Stimulated activated naive B cell treated with anti-CD40 and anti-IgM and Interleukin-4, amounts not matched to agents 10 μg/mL and 1 μg/mL and 100 μg/mL, for 72 hours (primary cell): Measurements from ENCODE around the gene TEKT5.
A peak's percentile ranks its signal among the peaks of the same experiment; 100 is the strongest.

Source experiments
- ATAC-seq, 2 donors: fragments of 150-1000 bp; cut with Tn5 transposase; replicated peaks; 2 replicates each; pipeline ENCODE4 v1.10.0; 2021; ENCODE audit warnings: moderate library complexity in 1 of 2
- DNase-seq: peaks from one replicate; pipeline ENCODE4 v3.0.0; 2021
- H3K27ac Mint-ChIP-seq: one replicate; pipeline ENCODE4 v1.8.0; 2022; ENCODE audit warnings: mild to moderate bottlenecking, mixed read lengths
- H3K27me3 Mint-ChIP-seq, 2 donors: one replicate each; pipeline ENCODE4 v1.8.0; 2022; ENCODE audit warnings: mixed read lengths in 2 of 2
- H3K36me3 Mint-ChIP-seq, 2 donors: one replicate each; pipeline ENCODE4 v1.8.0; 2022; ENCODE audit warnings: mixed read lengths in 2 of 2, mild to moderate bottlenecking in 1 of 2
- H3K4me1 Mint-ChIP-seq, 2 donors: one replicate each; pipeline ENCODE4 v1.8.0; 2022; ENCODE audit warnings: mixed read lengths in 2 of 2, mild to moderate bottlenecking in 1 of 2
- H3K4me3 Mint-ChIP-seq, 2 donors: one replicate each; pipeline ENCODE4 v1.8.0; 2022; ENCODE audit warnings: mild to moderate bottlenecking in 2 of 2, mixed read lengths in 2 of 2, moderate library complexity in 1 of 2
- H3K9me3 Mint-ChIP-seq, 2 donors: one replicate each; pipeline ENCODE4 v1.8.0; 2022; ENCODE audit warnings: mixed read lengths in 2 of 2, mild to moderate bottlenecking in 1 of 2

Gene TEKT5

DNA sequence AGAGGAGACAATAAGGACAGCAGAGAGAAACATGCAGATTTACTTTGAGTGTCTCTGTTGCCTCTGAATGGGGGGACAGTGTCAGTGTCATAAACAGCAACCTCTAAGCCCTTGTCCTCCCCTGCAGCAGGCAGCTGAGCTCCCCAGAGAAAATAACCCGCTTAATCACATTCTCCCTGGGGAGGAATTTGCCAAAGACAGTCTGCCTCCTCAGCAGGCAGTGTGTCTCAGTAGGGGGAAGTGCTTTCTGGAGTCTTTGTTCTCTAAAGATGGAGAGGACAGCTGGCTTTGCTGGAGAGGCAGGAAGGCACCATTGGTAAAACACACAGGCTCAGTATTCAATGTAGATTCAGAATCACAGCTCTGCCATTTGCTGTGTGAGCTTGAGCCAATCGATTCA lies 16.1 kb downstream of the TEKT5 start:
- Mint-ChIP-seq H3K4me3 (no peak overlapping the region), H3K36me3 (no peaks in the 10 kb centered on the region), H3K9me3 (no peaks in the 10 kb centered on the region), H3K4me1 (peaks cover 3 to 19% of the 10 kb centered on the region in 2 donors), H3K27me3 (peaks cover 13 to 22% of the 10 kb centered on the region in 2 donors), H3K27ac (no peak overlapping the region)
- peak; percentile 49 to 54 for ATAC-seq
- no peak for DNase-seq

DNA sequence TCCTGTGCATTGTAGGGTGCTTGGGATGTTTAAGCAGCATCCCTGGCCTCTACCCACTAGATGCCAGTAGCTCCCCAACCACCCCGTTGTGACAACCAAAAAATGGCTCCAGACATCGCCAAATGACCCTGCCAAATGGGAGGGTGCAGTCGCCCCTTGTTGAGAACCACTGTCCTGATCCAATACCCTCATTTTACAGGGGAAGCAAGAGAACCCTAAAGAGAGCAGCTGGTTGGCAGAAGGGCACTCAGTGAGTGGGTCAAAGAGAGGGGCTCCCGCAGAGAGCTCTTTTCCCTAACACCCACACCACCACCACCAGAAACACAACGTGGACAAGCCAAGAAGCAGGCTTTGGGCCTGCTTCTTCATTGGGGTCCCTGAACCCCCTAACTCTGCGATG lies 18.4 kb downstream of the TEKT5 start:
- Mint-ChIP-seq H3K4me1 (peaks cover 9 to 26% of the 10 kb centered on the region in 2 donors), H3K27ac (no peak overlapping the region), H3K9me3 (peaks cover 6 to 7% of the 10 kb centered on the region in 2 donors), H3K27me3 (peaks cover 7 to 12% of the 10 kb centered on the region in 2 donors), H3K36me3 (peaks cover 2 to 11% of the 10 kb centered on the region in 2 donors), H3K4me3 (no peak overlapping the region)
- ATAC-seq (no peak), DNase-seq (no peak)

DNA sequence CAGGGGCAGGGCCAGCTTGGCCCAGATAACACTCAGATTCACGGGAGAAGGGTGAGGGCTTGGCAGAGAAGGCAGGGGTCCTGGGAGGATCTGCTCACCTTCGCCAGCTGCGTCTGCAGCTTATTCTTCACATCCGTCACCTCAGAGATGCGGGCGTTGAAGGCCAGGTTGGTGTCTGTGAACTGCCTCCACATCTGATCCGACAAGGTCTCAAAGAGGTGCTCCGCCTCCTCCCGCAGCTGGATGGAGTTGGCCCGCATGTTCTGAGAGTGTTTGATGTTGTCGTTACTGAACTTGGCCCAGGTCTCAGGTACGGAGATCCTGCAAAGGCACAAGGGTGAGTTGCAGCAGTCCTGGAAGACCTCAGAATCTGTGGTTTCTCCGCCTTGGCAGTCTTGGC lies 18.9 kb downstream of the TEKT5 start:
- DNase-seq = no peak
- no peak overlapping the region for H3K4me3 Mint-ChIP-seq
- peaks cover 4 to 14% of the 10 kb centered on the region in 2 donors for H3K36me3 Mint-ChIP-seq
- H3K4me1 Mint-ChIP-seq = peaks cover 10 to 29% of the 10 kb centered on the region in 2 donors
- H3K9me3 Mint-ChIP-seq = peaks cover 9 to 11% of the 10 kb centered on the region in 2 donors
- ATAC-seq = no peak
- no peak overlapping the region for H3K27ac Mint-ChIP-seq
- peaks cover 6 to 10% of the 10 kb centered on the region in 2 donors for H3K27me3 Mint-ChIP-seq

DNA sequence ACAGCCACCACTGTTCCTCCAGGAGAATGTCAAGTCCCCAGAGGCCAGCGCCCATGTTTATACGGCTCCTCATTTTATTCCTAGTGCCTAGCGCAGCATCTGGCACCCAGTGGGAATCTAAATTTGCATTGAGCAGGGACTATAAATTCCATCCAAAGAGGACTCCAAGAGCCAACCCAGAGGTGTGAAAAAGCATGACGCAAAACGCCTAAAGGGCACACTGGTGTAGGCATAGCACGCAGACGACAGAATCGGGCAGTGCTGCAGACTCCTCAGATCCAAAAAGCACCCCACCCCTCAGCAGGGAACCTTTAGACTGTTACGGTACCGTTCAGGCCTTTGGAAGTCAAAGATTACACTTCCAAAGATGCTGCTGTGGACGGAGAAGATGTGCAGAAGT lies 19.5 kb downstream of the TEKT5 start:
- H3K9me3 Mint-ChIP-seq = peaks cover 9 to 11% of the 10 kb centered on the region in 2 donors
- DNase-seq (no peak), ATAC-seq (no peak)
- H3K27me3 Mint-ChIP-seq = peaks cover 6 to 10% of the 10 kb centered on the region in 2 donors
- H3K4me1 Mint-ChIP-seq = peaks cover 10 to 29% of the 10 kb centered on the region in 2 donors
- H3K36me3 Mint-ChIP-seq = peaks cover 4 to 14% of the 10 kb centered on the region in 2 donors
- no peak overlapping the region for H3K27ac Mint-ChIP-seq
- H3K4me3 Mint-ChIP-seq = no peak overlapping the region

DNA sequence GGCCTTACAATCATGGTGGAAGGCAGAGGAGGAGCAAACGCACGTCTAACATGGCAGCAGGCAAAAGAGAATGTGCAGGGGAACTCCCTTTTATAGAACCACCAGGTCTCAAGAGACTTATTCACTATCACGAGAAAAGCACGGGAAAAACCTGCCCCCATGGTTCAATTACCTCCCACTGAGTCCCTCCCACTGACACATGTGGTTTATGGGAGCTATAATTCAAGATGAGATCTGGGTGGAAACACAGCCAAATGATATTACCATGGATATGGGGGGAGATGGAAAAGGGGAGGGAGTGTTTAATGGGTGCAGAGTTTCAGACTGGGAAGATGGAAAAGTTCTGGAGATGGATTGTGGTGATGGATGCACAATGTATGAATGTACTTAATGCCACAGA lies 23.0 kb downstream of the TEKT5 start:
- peaks cover 15 to 23% of the 10 kb centered on the region in 2 donors for H3K4me1 Mint-ChIP-seq
- H3K27ac Mint-ChIP-seq = no peak overlapping the region
- ATAC-seq (no peak), DNase-seq (no peak)
- peaks cover 6 to 7% of the 10 kb centered on the region in 2 donors for H3K27me3 Mint-ChIP-seq
- peaks cover 9 to 11% of the 10 kb centered on the region in 2 donors for H3K9me3 Mint-ChIP-seq
- H3K36me3 Mint-ChIP-seq = peaks cover 4 to 14% of the 10 kb centered on the region in 2 donors
- H3K4me3 Mint-ChIP-seq = no peak overlapping the region

DNA sequence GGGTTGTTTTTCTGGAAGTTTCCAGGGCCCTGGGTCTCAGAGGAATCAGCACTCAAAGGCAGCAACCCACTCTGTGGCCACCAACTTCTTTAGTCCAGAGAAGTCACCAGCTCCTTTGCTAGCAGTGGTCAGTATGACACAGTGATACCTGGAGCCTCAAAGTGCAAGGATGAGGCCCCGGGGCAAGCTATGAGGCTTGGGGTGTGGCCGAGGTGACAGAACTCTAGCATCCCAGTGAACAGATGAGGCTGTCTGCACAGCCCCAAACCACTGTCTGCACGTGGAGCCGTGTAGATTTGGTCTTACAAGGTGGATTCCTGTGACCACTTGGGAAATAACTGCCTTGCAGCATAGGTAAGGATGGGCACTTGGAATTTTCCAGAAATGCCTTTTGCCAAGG lies 24.9 kb downstream of the TEKT5 start:
- Mint-ChIP-seq H3K4me3 (no peak overlapping the region), H3K27me3 (peaks cover 4 to 11% of the 10 kb centered on the region in 2 donors), H3K36me3 (peaks cover 4 to 14% of the 10 kb centered on the region in 2 donors), H3K4me1 (peaks cover 17 to 24% of the 10 kb centered on the region in 2 donors), H3K9me3 (peaks cover 9 to 11% of the 10 kb centered on the region in 2 donors), H3K27ac (no peak overlapping the region)
- ATAC-seq = no peak
- DNase-seq = no peak

DNA sequence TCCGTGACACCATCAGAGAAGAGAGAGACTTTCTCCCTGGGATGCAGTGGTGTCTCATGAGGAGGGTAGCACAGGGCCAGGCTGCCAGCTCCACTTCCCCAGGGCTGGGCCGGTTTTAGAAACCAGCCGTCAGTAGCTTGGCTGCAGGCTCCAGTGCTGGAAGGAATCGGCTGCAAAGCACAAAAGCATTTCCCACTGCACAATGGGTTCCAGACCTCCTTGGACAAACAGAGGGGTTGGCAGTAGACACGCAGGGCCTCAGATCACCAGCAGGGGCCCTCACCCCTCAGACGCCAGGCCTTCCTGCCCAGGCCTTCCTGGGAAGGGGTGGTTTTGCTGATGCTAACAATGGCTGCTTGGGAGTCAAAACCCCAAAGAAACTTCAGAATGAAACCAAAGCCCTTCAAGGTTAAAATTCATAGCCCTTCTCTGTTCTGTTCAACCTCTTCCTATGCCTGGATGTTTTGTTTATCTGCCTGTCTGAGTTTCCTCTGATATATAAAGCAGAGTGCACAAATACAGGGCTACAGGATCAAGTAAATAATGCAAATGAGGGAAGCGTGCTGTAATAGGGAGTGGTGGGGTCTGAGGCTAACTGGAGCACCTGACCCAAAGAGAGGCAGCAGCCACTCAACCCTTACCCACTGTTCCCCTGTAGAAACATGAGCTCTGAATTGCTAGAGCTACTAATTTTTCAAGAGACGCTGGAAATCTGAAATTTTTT lies 26.2 kb downstream of the TEKT5 start:
- Mint-ChIP-seq H3K4me3 (no peak overlapping the region), H3K4me1 (peaks cover 18 to 27% of the 10 kb centered on the region in 2 donors), H3K27ac (no peak overlapping the region), H3K9me3 (peaks cover 9 to 11% of the 10 kb centered on the region in 2 donors), H3K36me3 (peaks cover 4 to 14% of the 10 kb centered on the region in 2 donors), H3K27me3 (peaks cover 4% of the 10 kb centered on the region in 2 donors)
- DNase-seq = no peak
- peak; percentile 65 to 68 for ATAC-seq

DNA sequence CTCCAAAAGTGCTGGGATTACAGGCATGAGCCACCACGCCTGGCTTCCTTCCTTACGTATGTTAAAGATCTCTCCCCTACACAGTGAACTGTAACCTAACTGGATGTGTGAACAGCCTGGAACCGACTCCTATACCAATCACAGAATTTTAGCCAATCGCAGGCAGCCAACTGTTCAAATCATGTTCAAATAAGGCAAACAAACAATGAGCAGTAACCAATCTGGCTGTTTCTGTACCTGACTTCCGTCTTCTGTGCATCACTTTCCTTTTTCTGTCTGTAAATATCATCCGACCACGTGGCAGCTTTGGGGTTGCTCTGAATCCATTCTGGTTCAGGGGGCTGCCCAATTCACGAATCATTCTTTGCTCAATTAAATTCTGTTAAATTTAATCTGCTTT lies 27.5 kb downstream of the TEKT5 start:
- no peak for ATAC-seq
- Mint-ChIP-seq H3K4me1 (peaks cover 18 to 27% of the 10 kb centered on the region in 2 donors), H3K36me3 (peaks cover 4 to 13% of the 10 kb centered on the region in 2 donors), H3K27me3 (peaks cover 8 to 9% of the 10 kb centered on the region in 2 donors), H3K4me3 (no peak overlapping the region), H3K9me3 (peaks cover 9 to 11% of the 10 kb centered on the region in 2 donors), H3K27ac (no peak overlapping the region)
- DNase-seq = no peak

DNA sequence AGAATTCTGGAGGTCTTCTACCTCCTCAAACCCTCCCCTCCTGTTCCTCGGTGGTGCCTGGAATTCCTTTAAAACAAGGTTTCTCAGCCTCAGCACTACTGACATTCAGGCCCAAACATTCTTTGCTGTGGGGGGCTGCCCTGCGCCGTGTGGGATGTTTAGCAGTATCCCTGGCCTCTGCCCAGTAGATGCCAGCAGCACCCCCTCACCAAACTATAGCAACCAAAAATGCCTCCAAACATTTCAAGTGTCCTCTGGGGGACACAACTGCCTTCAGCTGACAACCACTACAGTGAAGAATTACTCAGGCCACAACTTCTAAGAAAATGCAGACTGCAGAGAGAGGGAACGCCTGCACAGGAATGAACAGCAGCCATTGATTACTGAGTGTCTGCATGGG lies 28.4 kb downstream of the TEKT5 start:
- Mint-ChIP-seq H3K27ac (no peak overlapping the region), H3K4me1 (peaks cover 12 to 20% of the 10 kb centered on the region in 2 donors), H3K9me3 (peaks cover 3% of the 10 kb centered on the region in 2 donors), H3K27me3 (peaks cover 8 to 9% of the 10 kb centered on the region in 2 donors), H3K36me3 (peaks cover 2 to 3% of the 10 kb centered on the region in 2 donors), H3K4me3 (no peak overlapping the region)
- ATAC-seq = no peak
- no peak for DNase-seq

DNA sequence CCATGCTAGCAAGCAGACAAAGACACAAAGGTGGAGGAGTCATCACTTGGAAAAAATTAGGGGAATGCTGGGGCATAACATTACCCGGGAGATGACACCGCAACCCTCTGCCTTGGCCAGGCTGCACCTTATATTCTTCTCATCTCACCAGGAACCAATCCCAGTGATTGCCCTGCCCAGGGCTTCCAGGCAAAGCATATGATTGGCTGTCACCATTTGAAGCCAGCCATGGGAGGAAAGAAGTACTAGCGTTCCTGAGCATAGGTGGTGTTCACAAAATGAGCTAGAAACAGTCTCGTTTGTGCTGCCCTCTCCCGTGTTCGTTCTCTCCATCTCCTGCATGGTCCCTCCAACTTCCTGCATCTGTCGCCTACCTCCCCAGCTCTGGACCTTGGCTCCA lies 29.6 kb downstream of the TEKT5 start:
- no peak for DNase-seq
- ATAC-seq = no peak
- no peaks in the 10 kb centered on the region for H3K36me3 Mint-ChIP-seq
- H3K4me3 Mint-ChIP-seq = no peak overlapping the region
- H3K9me3 Mint-ChIP-seq = no peaks in the 10 kb centered on the region
- no peak overlapping the region for H3K27ac Mint-ChIP-seq
- peaks cover 11 to 17% of the 10 kb centered on the region in 2 donors for H3K4me1 Mint-ChIP-seq
- peaks cover 8 to 9% of the 10 kb centered on the region in 2 donors for H3K27me3 Mint-ChIP-seq

DNA sequence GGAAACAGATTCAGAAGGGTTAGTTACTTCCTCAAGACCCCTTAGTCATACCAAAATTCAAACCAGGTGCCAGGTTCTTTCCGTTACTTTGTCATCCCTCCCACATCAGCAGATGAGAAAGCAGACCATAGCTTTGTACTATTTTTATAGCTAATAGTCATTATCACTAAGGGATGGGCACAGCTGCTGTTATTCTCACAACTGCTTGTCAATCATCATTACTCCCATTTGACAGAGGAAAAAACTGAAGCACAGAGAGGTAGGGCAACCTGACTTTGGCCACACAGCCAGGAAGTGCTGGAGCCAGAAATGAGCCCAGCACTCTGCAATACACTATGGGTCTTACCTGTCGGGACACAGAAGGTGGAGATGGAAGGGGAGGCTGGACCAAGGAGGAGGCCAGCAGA lies 30.0 kb downstream of the TEKT5 start:
- no peak overlapping the region for H3K4me3 Mint-ChIP-seq
- H3K9me3 Mint-ChIP-seq = no peaks in the 10 kb centered on the region
- H3K27ac Mint-ChIP-seq = no peak overlapping the region
- peak; percentile 46 to 77 for ATAC-seq
- H3K27me3 Mint-ChIP-seq = peaks cover 8 to 9% of the 10 kb centered on the region in 2 donors
- no peak for DNase-seq
- H3K36me3 Mint-ChIP-seq = no peaks in the 10 kb centered on the region
- H3K4me1 Mint-ChIP-seq = peaks cover 10 to 13% of the 10 kb centered on the region in 2 donors

DNA sequence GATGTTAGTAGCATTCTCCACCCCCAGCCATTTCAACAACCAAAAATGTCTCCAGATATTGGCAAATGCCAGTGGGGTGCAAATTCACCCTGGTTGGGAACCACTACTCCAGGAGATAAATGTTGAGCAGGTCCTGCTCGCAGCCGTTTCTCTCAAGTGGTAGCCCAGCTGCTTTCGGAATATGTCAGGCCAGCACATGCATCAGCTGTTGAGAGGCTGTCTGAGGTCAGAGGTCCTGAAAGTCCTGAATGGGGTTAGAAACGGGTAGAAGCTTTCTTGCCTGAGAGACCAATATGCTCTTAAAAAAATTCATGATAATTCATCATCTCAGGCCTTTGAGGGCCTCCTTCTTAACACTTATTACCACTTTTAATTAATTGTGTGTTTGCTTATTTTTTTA lies 31.0 kb downstream of the TEKT5 start:
- DNase-seq (no peak), ATAC-seq (no peak)
- Mint-ChIP-seq H3K36me3 (no peaks in the 10 kb centered on the region), H3K4me1 (peaks cover 10 to 11% of the 10 kb centered on the region in 2 donors), H3K27me3 (peaks cover 8 to 9% of the 10 kb centered on the region in 2 donors), H3K9me3 (no peaks in the 10 kb centered on the region), H3K4me3 (no peak overlapping the region), H3K27ac (no peak overlapping the region)

DNA sequence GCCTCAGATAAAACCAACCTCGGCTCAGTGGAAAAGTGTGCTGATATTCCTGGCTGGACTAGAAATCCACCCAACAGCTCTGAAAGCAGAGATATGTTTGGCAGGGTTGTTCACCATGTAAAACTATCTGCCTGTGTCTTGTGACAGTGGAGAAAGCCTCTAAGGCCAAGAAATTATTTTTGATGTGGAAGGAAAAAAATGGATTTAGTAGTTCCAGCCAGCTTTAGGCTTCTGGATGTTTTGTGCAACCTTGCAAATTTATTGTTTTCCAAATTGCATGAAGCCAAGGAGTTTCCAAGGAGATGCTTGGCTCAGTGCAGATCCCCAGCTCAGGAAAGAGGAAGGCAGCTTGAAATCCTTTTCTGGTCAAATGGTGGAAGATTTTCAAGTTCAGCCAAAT lies 31.6 kb downstream of the TEKT5 start:
- H3K27ac Mint-ChIP-seq = no peak overlapping the region

DNA sequence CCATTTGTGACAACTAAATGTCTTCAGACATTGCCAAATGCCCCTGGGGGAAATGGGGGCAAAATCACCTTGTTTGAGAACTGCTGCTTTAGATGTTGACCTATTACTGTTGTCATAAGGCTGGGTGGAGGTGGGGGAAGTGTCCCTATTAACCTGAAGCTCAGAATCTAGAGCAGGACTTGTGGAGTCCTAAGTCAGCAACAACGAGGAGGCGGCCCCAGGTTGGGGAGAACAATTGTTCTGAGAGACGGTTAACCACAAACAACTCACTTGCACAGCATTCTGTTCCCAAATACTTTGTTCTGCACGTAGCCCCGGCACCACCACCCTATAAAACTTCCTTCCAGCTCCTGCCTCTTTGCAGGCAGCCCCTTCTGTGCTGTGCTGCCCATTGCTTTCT lies 32.5 kb downstream of the TEKT5 start:
- Mint-ChIP-seq H3K4me1 (peaks cover 5 to 8% of the 10 kb centered on the region in 2 donors), H3K4me3 (no peak overlapping the region), H3K27ac (no peak overlapping the region), H3K9me3 (no peaks in the 10 kb centered on the region), H3K27me3 (peaks cover 8 to 9% of the 10 kb centered on the region in 2 donors), H3K36me3 (no peaks in the 10 kb centered on the region)
- no peak for DNase-seq
- no peak for ATAC-seq

More for the DNA sequence above, 31.6 kb downstream of the TEKT5 start:
- ATAC-seq (no peak), DNase-seq (no peak)
- H3K4me3 Mint-ChIP-seq = no peak overlapping the region
- peaks cover 5 to 8% of the 10 kb centered on the region in 2 donors for H3K4me1 Mint-ChIP-seq
- no peaks in the 10 kb centered on the region for H3K36me3 Mint-ChIP-seq
- peaks cover 8 to 9% of the 10 kb centered on the region in 2 donors for H3K27me3 Mint-ChIP-seq
- H3K9me3 Mint-ChIP-seq = no peaks in the 10 kb centered on the region

DNA sequence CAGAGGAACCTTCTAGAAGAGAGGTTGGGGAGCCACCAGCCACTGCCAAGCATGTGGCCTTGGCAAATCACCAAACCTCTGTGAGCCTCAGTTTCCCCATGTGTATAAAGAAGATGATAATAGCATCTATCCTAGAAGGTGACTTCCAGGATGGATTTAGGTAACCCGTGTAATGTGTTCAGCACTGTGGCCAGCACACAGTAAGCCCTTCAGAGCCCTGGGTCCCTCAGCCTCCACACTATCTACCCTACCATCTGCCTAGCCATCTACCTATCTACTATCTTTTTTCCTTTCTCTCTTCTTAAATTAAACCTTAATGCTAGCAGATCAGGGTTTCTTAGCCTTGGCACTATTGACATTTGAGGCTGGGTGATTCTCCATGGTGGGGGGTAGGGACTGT lies 33.0 kb downstream of the TEKT5 start:
- H3K27ac Mint-ChIP-seq = no peak overlapping the region
- no peak overlapping the region for H3K4me3 Mint-ChIP-seq
- ATAC-seq (no peak), DNase-seq (no peak)
- peaks cover 8 to 9% of the 10 kb centered on the region in 2 donors for H3K27me3 Mint-ChIP-seq
- no peaks in the 10 kb centered on the region for H3K9me3 Mint-ChIP-seq
- no peaks in the 10 kb centered on the region for H3K36me3 Mint-ChIP-seq
- H3K4me1 Mint-ChIP-seq = peaks cover 5 to 8% of the 10 kb centered on the region in 2 donors
